ENCODE results near the gene MST1.

Gene MST1

GRCh38 chr3:49719214-49719884, 30.1 kb upstream of the MST1 start, which contains the start of gene AMIGO3:
Gene AMIGO3, minus strand, starts transcription at chr3:49719684. Its CDS starts 219 bp downstream, at chr3:49719465.
- DNase-seq (ENCODE audit: extremely low spot score, insufficient read length, low read depth) (peak; percentile 89), FAIRE-seq (peak; percentile 91)

DNA sequence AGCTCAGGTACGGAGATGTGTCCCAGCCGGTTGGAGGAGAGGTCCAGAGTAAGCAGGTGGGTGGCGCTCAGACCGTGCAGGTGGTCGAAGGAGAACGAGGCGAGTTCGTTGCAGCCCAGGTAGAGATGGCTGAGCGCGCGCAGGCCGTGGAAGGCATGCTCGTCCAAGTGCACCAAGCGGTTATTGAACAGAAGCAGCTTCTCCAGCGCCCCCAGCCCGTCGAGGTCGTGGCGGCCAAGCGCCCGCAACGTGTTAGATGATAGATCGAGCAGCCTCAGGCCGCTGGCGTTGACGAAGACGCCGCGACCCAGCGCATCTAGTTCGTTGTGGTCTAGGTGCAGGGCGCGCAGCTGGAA, 29.6 kb upstream of the MST1 start:
- DNase-seq (ENCODE audit: extremely low spot score, insufficient read length, low read depth), result no peak
- no peak for FAIRE-seq

DNA sequence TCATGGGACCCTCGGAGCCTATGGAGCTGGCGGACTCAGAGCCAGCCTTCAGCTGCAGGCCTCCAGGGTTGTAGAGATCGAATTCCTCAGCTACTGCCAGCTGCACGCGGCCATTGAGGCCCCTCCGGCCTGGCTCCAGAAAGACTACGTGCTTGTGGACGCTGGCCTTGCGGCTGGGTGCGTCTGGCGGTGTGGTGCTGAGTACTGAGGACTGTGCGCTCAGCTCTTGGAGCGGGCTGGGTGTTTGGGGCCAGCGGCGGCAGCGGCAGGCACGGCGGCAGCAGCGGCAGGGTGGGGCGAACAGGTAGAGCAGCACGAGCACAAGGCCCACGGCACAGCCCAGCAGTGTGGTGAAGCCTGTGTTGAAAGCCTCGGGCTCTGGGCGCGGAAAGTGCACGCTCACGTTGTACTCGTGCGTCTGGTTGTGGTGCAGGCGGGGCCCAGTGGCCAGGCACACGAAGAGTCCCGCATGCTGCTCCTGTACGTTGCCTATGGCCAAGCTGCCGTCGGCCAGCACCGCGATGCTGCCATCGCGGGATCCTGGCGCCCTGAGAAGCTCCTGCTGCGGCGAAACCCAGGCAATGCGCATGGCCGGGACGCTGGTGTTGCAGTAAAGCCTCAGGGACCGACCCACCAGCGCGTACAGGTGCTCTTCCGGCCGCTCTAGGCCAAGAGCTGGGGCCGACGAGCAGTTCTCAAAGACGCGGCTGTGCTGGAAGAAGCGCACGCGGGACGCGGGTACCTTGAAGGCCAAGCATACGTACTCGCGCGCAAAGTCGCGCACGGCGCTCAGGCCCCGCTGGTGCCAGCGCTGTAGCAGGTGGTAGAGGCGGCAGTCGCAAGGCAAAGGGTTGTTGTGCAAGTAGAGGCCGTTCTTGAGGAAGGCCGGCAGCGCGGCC, 28.9 kb upstream of the MST1 start:
- no peak for DNase-seq (ENCODE audit: extremely low spot score, insufficient read length, low read depth)
- FAIRE-seq, result no peak

DNA sequence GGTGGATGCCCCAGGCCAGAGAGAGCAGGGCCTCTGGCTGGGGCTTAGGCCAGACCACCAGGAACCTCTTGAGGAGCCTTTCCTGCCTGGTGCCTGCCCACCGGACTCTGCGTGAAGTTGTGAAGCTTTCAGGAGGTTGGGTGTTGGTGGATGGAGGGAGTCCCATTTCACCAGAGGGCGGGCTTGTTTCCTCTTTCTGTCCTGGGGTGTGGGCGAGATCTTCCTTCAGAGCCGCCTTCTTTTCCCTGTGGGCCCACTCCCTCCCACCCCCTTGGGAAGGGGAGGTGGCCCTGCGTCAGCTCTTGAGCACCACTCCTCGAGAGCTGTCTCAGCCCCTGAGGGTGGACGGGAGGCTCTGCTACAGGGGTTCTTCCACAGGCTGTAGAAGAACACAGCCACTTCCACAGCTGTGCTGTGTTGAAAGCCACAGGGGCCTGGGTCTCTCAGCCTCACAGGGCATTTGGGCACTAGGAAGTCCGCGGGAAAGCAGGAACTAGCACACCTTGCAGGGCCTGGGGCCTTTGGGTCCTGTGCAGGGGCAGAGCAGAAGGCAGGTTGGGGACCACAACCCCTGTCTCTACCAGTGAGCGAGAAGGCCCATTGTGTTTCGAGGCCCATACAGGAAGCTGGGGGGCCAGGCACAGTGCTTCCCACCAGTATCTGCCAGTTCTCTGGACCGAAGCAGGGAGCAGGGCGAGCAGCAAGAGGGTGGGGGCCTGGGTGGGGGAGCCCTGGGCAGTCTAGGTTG, 28.1 kb upstream of the MST1 start:
- FAIRE-seq, result no peak
- no peak for DNase-seq (ENCODE audit: extremely low spot score, insufficient read length, low read depth)

DNA sequence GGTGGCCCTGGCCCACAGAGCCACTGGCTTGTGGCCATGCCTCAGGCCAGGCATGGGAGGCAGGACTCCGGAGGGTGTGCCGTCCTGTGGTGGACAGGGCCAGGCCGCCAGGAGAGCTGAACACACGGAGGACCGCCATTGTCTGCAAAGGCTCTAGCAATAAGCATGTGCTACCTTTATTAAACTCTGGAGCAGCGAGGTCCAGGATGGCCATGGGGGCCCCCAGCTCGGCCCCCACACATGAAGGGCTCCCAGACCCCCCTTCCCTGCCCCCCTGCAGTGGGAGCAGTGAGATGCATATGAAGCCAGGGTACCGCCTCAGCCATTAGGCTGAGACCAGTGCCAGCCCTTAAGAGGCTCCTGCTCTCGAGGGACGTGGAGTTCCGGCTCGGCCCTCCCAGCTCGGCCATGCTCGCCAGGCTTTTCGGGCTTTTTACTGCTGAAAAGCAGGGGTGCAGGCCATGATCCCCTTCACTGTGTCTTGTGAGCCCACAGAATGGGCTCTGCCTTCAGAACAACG, 27.5 kb upstream of the MST1 start:
- FAIRE-seq, result no peak

DNA sequence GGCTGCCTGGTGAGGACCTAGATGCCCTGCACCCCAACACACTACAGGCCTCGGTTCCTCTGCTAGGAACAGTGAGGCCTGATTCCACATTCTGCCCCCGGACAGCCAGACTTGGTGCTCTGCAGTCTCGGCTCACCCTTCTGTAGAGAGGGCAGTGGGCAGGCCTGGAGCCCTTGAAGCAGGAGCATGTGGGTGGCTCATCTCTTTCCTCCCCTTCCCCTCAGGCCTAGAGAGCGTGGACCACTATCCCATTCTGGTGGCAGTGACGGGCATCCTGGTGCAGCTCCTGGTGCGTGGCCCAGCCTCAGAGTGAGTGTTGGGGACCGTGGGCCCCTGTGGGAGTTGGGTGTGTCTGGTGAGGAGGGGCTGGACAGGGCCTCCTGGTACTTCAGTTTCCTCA, 26.9 kb upstream of the MST1 start:
- no peak for DNase-seq (ENCODE audit: extremely low spot score, insufficient read length, low read depth)
- no peak for FAIRE-seq

More for the DNA sequence above, 27.5 kb upstream of the MST1 start:
- DNase-seq (ENCODE audit: extremely low spot score, insufficient read length, low read depth), result no peak

- no peak for DNase-seq (ENCODE audit: extremely low spot score, insufficient read length, low read depth)
- no peak for FAIRE-seq
Measured at GRCh38 chr3:49715611-49716121, 26.4 kb upstream of the MST1 start.

- DNase-seq (ENCODE audit: extremely low spot score, insufficient read length, low read depth), result no peak
- FAIRE-seq, result no peak
Measured at GRCh38 chr3:49714728-49715550, 25.7 kb upstream of the MST1 start.

DNA sequence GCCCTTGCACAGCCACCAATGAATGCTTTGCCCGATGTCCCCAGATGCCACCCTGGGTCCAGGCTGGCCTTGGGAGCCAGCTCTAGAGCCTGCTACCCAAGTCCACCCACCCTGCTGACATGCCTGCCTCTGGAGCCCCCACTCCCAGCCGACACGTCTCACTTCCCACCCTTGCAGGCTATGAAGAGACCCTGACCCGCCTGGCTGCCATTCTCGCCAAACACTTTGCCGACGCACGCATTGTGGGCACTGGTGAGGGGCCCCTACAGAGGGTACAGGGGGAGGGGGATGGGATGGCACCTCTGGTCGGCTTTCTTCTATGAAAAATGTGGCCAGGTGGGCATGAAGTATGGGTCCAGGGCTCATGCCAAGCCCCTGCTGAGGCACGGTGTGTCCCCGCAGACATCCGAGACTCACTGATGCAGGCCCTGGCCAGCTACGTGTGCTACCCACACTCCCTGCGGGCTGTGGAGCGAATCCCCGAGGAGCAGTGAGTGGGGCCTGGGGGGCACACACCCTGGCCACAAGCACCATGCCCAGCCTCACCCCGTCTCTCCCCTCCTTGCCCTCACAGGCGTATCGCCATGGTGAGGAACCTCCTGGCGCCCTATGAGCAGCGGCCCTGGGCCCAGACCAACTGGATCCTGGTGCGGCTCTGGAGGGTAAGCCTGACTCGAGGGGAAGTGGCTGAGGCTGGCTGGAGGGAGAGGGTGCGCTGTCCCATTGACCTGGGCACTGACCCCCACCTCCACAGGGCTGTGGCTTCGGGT, 24.2 kb upstream of the MST1 start:
- FAIRE-seq, result no peak
- no peak for DNase-seq (ENCODE audit: extremely low spot score, insufficient read length, low read depth)

DNA sequence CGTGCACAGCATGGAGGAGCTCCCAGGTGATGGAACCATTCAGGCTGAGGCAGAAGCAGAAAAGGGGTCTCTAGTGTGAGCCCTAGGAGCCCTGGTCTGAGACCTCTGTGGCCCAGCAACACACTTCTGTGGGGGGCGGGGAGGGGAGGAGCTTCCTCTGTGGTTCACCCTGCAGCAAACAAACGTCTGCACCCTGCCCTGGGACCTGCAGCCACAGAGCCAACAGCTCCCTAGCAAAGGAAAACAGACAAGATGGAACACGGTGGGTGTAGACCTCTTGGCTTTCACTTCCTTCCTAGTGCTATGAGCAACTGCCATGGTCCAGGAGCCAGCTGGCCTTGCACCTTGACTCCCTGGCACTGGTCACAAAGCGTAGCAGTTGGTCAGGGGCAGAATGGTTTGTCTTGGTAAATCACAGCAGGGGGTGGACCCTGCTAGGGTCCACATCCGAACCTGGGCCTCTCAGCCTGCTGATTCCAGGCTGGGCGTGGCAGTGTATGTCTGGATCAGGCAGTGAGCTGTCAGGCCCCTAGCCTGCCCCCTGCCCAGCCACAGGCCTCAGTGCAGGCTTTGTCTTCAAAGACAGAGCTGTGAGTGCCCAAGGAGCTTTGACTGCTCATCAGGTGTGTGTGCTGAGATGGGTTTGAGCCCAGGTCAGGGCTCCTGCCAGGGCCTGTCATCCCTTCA, 23.5 kb upstream of the MST1 start:
- no peak for FAIRE-seq
- no peak for DNase-seq (ENCODE audit: extremely low spot score, insufficient read length, low read depth)

GRCh38 chr3:49712166-49712565, 22.9 kb upstream of the MST1 start:
- FAIRE-seq, result no peak

DNA sequence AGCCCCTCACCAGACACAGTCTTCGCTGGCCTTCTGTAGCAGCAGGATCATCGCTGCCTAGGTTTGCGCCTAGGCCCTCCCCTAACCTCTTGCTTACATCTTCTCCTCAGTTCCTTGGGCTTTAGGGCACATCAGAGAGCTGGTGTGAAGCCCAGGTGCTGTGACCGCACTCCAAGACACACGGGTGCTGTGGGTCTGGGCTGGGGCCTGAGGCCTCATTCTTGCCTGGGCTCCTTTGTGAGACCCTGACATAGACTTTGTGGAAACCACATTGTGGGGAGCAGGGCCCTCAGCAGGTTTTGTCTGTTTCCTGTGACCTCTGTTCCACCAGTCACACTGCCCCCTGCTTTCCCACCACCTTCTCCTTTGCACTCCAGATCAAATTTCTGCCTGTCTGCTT, 22.2 kb upstream of the MST1 start:
- no peak for DNase-seq (ENCODE audit: extremely low spot score, insufficient read length, low read depth)
- FAIRE-seq, result no peak

More at GRCh38 chr3:49712166-49712565, 22.9 kb upstream of the MST1 start:
- DNase-seq (ENCODE audit: extremely low spot score, insufficient read length, low read depth), result no peak

- DNase-seq (ENCODE audit: extremely low spot score, insufficient read length, low read depth) (no peak), FAIRE-seq (no peak)
Measured at GRCh38 chr3:49709852-49710251, 20.6 kb upstream of the MST1 start.

GRCh38 chr3:49707113-49707480, 17.8 kb upstream of the MST1 start:
- FAIRE-seq, result no peak
- no peak for DNase-seq (ENCODE audit: extremely low spot score, insufficient read length, low read depth)

- DNase-seq (ENCODE audit: extremely low spot score, insufficient read length, low read depth) (no peak), FAIRE-seq (no peak)
Measured at GRCh38 chr3:49706456-49707112, 17.3 kb upstream of the MST1 start.

- FAIRE-seq (no peak), DNase-seq (ENCODE audit: extremely low spot score, insufficient read length, low read depth) (no peak)
Measured at GRCh38 chr3:49705390-49705960, 16.2 kb upstream of the MST1 start.

DNA sequence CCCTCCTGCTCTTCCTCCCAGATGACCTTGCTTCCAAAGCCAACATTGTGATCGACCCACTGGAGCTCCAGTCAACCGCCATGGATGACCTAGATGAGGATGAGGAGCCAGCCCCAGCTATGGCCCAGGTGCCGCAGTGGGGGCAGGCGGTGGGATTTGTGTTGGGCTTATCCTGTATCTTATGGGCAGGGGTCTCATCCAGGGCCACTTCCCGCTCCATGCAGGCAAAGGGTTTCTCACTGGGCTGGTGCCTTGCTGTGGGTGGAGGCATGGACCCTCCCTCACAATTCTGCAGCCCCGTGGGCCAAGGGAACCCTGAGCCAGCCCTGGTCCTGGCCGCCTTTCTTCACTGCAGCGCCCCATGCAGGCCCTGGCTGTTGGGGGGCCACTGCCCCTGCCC, 15.4 kb upstream of the MST1 start:
- no peak for DNase-seq (ENCODE audit: extremely low spot score, insufficient read length, low read depth)
- no peak for FAIRE-seq
